ENCODE results near the gene EZR. TPM values are rescaled to one million over a fixed set of nuclear protein-coding genes. Genes with fewer than 3 reads are reported as not detected.

The EZR gene
- total and polyA plus RNA-seq, 2 donors (not counting 1 experiment from before 2014, with no cell fraction given) = 227 to 945 TPM

DNA sequence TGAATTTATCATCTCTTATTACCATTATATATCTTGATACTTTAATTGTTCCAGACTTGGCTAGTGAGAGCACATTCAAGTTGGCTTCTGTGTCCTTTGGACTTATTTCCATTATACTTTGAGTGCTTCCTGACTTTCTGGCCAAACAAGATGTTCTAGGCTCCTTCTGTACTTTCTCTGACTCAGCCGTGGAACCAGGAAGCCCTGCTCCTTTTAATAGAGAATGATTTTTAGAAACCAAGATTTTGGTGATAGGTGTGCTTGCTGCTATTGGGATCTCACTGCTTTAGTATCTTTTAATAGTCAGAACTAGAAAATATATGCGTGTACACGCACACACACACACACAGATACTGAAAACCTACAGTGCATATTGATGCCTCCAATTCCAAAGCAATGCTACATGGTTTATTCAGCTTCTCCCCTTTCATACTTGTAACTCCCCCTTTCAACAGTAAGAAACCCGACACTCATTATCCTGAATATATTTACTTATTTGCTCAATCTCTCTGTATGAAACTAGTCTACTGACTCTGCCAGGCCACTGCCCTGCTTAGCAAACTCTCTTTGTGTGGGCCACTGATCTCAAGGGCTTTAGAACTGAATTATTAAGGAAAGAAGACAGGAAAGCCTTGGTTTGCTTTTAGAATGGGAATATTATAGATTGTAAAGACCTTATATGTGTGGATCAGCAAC is 42.7 kb upstream of the EZR start:
- Histone ChIP-seq H3K4me3 (ENCODE audit: control extremely low read depth in 1 of 5, extremely low read depth in 1 of 5, insufficient read depth in 1 of 5, low read depth in 2 of 5, low read length in 4 of 5) (no peak overlapping the region), H3K79me2 (ENCODE audit: control insufficient read depth, insufficient read depth, low read length) (peaks cover 13% of the 10 kb centered on the region), H3K27ac (ENCODE audit: low read length in 2 of 2) (no peak overlapping the region), H3K4me2 (replicated peaks; ENCODE audit: low read depth, low read length, poor library complexity, severe bottlenecking) (no peak overlapping the region), H2AFZ (ENCODE audit: insufficient read depth, low read depth, low read length, poor library complexity, severe bottlenecking) (no peak overlapping the region), H3K27me3 (replicated peaks in 1 of 4; ENCODE audit: control extremely low read depth in 1 of 4, control insufficient read depth in 3 of 4, insufficient read depth in 4 of 4, low read length in 3 of 4) (no peaks in the 10 kb centered on the region), H4K20me1 (ENCODE audit: control insufficient read depth, insufficient read depth, low read length, poor library complexity, severe bottlenecking) (no peaks in the 10 kb centered on the region), H3K36me3 (replicated peaks in 1 of 2; ENCODE audit: control extremely low read depth in 1 of 2, control insufficient read depth in 1 of 2, extremely low read depth in 1 of 2, insufficient read depth in 2 of 2, low read length in 1 of 2) (no peaks in the 10 kb centered on the region), H3K9ac (ENCODE audit: low read length) (no peak overlapping the region), H3K9me3 (ENCODE audit: control extremely low read depth in 1 of 3, control insufficient read depth in 2 of 3, insufficient read depth in 1 of 3, low read length in 2 of 3) (no peaks in the 10 kb centered on the region), H3K4me1 (ENCODE audit: control insufficient read depth in 2 of 2, insufficient read depth in 2 of 2, low read length in 2 of 2) (peaks cover 29 to 41% of the 10 kb centered on the region in 2 donors)
- CTCF ChIA-PET = interaction anchor here (1.0 kb wide), 1 partner anchor 9 kb away, joined by 3 read pairs; no protein-coding TSS in a partner anchor
- no peak for ATAC-seq (ENCODE audit: low read depth)
- Mint-ChIP-seq H3K4me1 (peaks cover 48% of the 10 kb centered on the region), H3K9me3 (ENCODE audit: insufficient read depth) (no peaks in the 10 kb centered on the region), H3K27me3 (no peaks in the 10 kb centered on the region), H3K4me3 (no peak overlapping the region), H3K27ac (no peak overlapping the region)
- POLR2A ChIA-PET = interaction anchor here (0.5 kb wide), 1 partner anchor 95 kb away, joined by 6 read pairs; no protein-coding TSS in a partner anchor
- no peak for DNase-seq
- TF ChIP-seq EZH2 (IDR thresholded peaks at IDR 0.05; ENCODE audit: borderline replicate concordance, insufficient read depth, low read depth, low read length, poor library complexity, severe bottlenecking) = no peak
- TF ChIP-seq, protein P1, sequence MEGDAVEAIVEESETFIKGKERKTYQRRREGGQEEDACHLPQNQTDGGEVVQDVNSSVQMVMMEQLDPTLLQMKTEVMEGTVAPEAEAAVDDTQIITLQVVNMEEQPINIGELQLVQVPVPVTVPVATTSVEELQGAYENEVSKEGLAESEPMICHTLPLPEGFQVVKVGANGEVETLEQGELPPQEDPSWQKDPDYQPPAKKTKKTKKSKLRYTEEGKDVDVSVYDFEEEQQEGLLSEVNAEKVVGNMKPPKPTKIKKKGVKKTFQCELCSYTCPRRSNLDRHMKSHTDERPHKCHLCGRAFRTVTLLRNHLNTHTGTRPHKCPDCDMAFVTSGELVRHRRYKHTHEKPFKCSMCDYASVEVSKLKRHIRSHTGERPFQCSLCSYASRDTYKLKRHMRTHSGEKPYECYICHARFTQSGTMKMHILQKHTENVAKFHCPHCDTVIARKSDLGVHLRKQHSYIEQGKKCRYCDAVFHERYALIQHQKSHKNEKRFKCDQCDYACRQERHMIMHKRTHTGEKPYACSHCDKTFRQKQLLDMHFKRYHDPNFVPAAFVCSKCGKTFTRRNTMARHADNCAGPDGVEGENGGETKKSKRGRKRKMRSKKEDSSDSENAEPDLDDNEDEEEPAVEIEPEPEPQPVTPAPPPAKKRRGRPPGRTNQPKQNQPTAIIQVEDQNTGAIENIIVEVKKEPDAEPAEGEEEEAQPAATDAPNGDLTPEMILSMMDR (IDR thresholded peaks at IDR 0.05) = no peak
- WGBS (ENCODE audit: insufficient coverage) = 96% methylated on average over 2 of the region's 4 CpGs
- intact Hi-C loops (cut with micrococcal nuclease) = loop anchor here (10.0 kb wide), 1 partner anchor 1097 kb away; no protein-coding TSS in a partner anchor

DNA sequence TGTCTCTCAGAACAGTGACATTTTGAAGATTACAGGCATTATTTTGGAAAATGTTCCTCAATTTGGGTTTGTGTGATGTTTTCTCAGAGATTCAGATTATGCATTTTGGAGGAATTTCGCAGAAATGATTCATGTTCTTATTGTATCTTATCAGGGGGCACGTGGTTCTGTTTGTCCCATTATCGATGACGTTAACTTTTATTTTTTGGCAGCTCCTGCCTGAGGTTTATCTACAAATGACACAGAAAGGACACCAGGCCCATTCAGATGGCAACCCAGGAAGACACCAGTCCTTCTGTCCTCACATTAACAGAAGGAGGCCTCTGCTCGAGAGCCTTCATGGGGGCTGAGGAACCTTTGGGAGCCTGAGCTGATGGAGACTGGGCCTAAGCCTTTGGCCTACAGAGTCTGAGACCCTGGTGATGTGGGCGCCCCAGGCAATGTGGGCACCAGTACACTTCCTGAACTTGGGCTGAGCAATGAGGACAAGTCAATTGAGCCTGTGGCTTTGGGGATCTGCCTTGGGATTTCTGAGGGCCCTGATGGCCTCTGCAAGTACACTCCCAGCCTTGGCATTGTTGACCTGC is 41.2 kb upstream of the EZR start:
- POLR2A ChIA-PET = interaction anchor here (0.6 kb wide), 1 partner anchor 12 kb away, joined by 5 read pairs; no protein-coding TSS in a partner anchor
- 94% methylated on average over 6 of the region's 6 CpGs for WGBS (ENCODE audit: insufficient coverage)
- H3K27me3 Mint-ChIP-seq = no peaks in the 10 kb centered on the region

More for the DNA sequence above, 41.2 kb upstream of the EZR start:
- Histone ChIP-seq H3K27me3 (replicated peaks in 1 of 4; ENCODE audit: control extremely low read depth in 1 of 4, control insufficient read depth in 3 of 4, insufficient read depth in 4 of 4, low read length in 3 of 4) (no peaks in the 10 kb centered on the region), H3K4me2 (replicated peaks; ENCODE audit: low read depth, low read length, poor library complexity, severe bottlenecking) (no peak overlapping the region), H3K9ac (ENCODE audit: low read length) (no peak overlapping the region), H3K79me2 (ENCODE audit: control insufficient read depth, insufficient read depth, low read length) (peaks cover 19% of the 10 kb centered on the region), H3K4me3 (ENCODE audit: control extremely low read depth in 1 of 5, extremely low read depth in 1 of 5, insufficient read depth in 1 of 5, low read depth in 2 of 5, low read length in 4 of 5) (no peak overlapping the region), H3K9me3 (ENCODE audit: control extremely low read depth in 1 of 3, control insufficient read depth in 2 of 3, insufficient read depth in 1 of 3, low read length in 2 of 3) (no peaks in the 10 kb centered on the region), H3K36me3 (replicated peaks in 1 of 2; ENCODE audit: control extremely low read depth in 1 of 2, control insufficient read depth in 1 of 2, extremely low read depth in 1 of 2, insufficient read depth in 2 of 2, low read length in 1 of 2) (no peaks in the 10 kb centered on the region), H4K20me1 (ENCODE audit: control insufficient read depth, insufficient read depth, low read length, poor library complexity, severe bottlenecking) (no peaks in the 10 kb centered on the region), H2AFZ (ENCODE audit: insufficient read depth, low read depth, low read length, poor library complexity, severe bottlenecking) (no peak overlapping the region), H3K27ac (ENCODE audit: low read length in 2 of 2) (no peak overlapping the region), H3K4me1 (ENCODE audit: control insufficient read depth in 2 of 2, insufficient read depth in 2 of 2, low read length in 2 of 2) (peaks cover 28 to 41% of the 10 kb centered on the region in 2 donors)
- Mint-ChIP-seq H3K9me3 (ENCODE audit: insufficient read depth) (no peaks in the 10 kb centered on the region), H3K27ac (peak overlapping the region; percentile 11), H3K4me3 (no peak overlapping the region), H3K4me1 (peaks cover 46% of the 10 kb centered on the region)
- intact Hi-C loops (cut with micrococcal nuclease) = loop anchor here (10.0 kb wide), 1 partner anchor 1096 kb away; no protein-coding TSS in a partner anchor
- DNase-seq (no peak), ATAC-seq (ENCODE audit: low read depth) (no peak)
- CTCF ChIA-PET = no interaction called here
- no peak for TF ChIP-seq EZH2 (IDR thresholded peaks at IDR 0.05; ENCODE audit: borderline replicate concordance, insufficient read depth, low read depth, low read length, poor library complexity, severe bottlenecking)
- TF ChIP-seq, protein P1 (IDR thresholded peaks at IDR 0.05) = no peak
